Uterus (tissue), 4 donors: ENCODE data around the gene GYS1. TPM values are rescaled to one million over a fixed set of nuclear protein-coding genes. Genes with fewer than 3 reads are reported as not detected.
"Not testable (repeated sequence)": the region's sequence is repeated elsewhere in the genome, so short reads cannot be mapped to it uniquely, and the experiment has no call there.

Source experiments
- DNase-seq, 2 donors: peaks; one replicate each; pipeline ENCODE4 v3.0.0-alpha.2; 2019 to 2020
- H3K27ac ChIP-seq, 2 donors: fragments of 200-600 bp; sonication (generic); 1 replicate in 1 of 2; 2 replicates in 1 of 2; pipeline ENCODE4 v1.5.1; 2016 to 2018
- H3K27me3 ChIP-seq, 2 donors: fragments of 200-600 bp; sonication (generic); one replicate each; pipeline ENCODE4 v1.5.1; 2018 to 2019; ENCODE audit warnings: control low read depth in 1 of 2
- H3K36me3 ChIP-seq, 2 donors: fragments of 200-600 bp; sonication (generic); one replicate each; pipeline ENCODE4 v1.5.1; 2019; ENCODE audit warnings: control low read depth in 1 of 2
- H3K4me1 ChIP-seq, 2 donors: fragments of 200-600 bp; sonication (generic); one replicate each; pipeline ENCODE4 v1.5.1; 2018 to 2019; ENCODE audit warnings: control low read depth in 1 of 2
- H3K4me3 ChIP-seq, 2 donors: fragments of 200-600 bp; sonication (generic); 1 replicate in 1 of 2; 2 replicates in 1 of 2; pipeline ENCODE4 v1.5.1; 2018 to 2019; ENCODE audit warnings: mild to moderate bottlenecking in 1 of 2
- H3K9me3 ChIP-seq, 2 donors: fragments of 200-600 bp; sonication (generic); one replicate each; pipeline ENCODE4 v1.5.1; 2019; ENCODE audit warnings: control low read depth in 1 of 2
- POLR2A ChIP-seq, 2 donors: fragments of 450-650 bp; IDR thresholded peaks; one replicate each; pipeline ENCODE4 v1.6.1; 2016; ENCODE audit warnings: antibody characterized with exemption in 2 of 2, mild to moderate bottlenecking in 1 of 2, moderate library complexity in 1 of 2
- intact Hi-C: fragments of 100-400 bp; cut with DNase I; formaldehyde crosslinking; loops from one replicate; pipeline ENCODE4 v1.15.1; 2023; ENCODE audit warnings: low total_unique reads
- total RNA-seq, 4 donors: library from RNA; depleted of rRNA in 3 of 4; stranded (reverse); fragments of >200 nt in 3 of 4; gene quantifications; one replicate each; pipeline versions ENCODE4 v1.1.0 to v1.2.4, GENCODE V29; 2014 to 2023
- TF ChIP-seq, protein P1 (sequence below), 4 experiments: fragments of 200-600 bp in 2 of 4; fragments of 450-650 bp in 2 of 4; sonication (generic) in 2 of 4; IDR thresholded peaks; one replicate each; pipeline ENCODE4 v1.5.1; 2016 to 2019; ENCODE audit warnings: antibody characterized with exemption in 4 of 4, mild to moderate bottlenecking in 2 of 4, moderate library complexity in 1 of 4
- donor health status: DM: yes; HTN: yes; CAD: no.

GYS1 gene
- total RNA-seq, 4 donors from 2014 or later, result 4.9 to 39.8 (median 16.6) TPM

DNA sequence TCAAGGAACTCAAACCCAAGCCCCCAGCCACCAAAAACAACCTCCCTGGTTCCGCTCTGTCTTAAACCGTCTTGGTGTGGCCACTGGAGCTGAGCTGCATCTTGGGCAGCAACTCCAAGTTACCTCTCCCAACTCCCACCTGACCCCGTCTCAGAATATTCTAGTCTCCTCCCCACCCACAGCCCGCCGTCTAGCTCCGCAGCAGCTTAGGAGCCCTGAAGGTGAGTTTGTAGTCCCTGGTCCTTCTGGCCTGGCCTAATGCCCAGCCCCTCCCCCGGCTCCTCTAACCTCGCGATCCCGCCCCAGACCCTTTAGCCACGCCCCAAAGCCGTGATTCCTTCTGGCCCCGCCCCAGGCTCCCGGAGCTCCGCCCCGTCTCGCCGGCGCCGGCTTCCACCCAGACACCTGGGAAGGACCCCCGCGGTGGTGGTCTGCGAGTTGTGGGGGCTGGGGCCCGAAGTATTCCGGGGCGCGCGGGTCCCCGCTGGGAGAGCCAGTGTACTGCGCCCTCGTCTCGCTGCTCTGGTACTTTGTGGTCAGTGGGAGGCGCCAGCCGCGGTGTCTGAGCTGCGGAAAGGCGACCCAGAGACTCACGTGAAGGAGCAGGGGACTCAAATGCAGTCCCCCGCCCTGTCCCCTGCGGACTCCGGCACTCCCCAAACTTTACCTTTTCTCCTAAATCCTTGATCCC, 26.3 kb upstream of the GYS1 start:
- peak; percentile 35 to 64 for DNase-seq
- no peaks in the 10 kb centered on the region for H3K36me3 ChIP-seq
- no peak for TF ChIP-seq POLR2A (IDR thresholded peaks at IDR 0.05)
- TF ChIP-seq, protein P1, sequence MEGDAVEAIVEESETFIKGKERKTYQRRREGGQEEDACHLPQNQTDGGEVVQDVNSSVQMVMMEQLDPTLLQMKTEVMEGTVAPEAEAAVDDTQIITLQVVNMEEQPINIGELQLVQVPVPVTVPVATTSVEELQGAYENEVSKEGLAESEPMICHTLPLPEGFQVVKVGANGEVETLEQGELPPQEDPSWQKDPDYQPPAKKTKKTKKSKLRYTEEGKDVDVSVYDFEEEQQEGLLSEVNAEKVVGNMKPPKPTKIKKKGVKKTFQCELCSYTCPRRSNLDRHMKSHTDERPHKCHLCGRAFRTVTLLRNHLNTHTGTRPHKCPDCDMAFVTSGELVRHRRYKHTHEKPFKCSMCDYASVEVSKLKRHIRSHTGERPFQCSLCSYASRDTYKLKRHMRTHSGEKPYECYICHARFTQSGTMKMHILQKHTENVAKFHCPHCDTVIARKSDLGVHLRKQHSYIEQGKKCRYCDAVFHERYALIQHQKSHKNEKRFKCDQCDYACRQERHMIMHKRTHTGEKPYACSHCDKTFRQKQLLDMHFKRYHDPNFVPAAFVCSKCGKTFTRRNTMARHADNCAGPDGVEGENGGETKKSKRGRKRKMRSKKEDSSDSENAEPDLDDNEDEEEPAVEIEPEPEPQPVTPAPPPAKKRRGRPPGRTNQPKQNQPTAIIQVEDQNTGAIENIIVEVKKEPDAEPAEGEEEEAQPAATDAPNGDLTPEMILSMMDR (IDR thresholded peaks at IDR 0.05), result no peak
- H3K9me3 ChIP-seq, result no peaks in the 10 kb centered on the region
- intact Hi-C loops, result no loop called here
- peak overlapping the region in 1 of 2 donors; percentile 30 for H3K4me3 ChIP-seq
- H3K27ac ChIP-seq, result no peak overlapping the region
- peaks cover 0 to 7% of the 10 kb centered on the region in 2 donors for H3K4me1 ChIP-seq
- no peaks in the 10 kb centered on the region for H3K27me3 ChIP-seq

DNA sequence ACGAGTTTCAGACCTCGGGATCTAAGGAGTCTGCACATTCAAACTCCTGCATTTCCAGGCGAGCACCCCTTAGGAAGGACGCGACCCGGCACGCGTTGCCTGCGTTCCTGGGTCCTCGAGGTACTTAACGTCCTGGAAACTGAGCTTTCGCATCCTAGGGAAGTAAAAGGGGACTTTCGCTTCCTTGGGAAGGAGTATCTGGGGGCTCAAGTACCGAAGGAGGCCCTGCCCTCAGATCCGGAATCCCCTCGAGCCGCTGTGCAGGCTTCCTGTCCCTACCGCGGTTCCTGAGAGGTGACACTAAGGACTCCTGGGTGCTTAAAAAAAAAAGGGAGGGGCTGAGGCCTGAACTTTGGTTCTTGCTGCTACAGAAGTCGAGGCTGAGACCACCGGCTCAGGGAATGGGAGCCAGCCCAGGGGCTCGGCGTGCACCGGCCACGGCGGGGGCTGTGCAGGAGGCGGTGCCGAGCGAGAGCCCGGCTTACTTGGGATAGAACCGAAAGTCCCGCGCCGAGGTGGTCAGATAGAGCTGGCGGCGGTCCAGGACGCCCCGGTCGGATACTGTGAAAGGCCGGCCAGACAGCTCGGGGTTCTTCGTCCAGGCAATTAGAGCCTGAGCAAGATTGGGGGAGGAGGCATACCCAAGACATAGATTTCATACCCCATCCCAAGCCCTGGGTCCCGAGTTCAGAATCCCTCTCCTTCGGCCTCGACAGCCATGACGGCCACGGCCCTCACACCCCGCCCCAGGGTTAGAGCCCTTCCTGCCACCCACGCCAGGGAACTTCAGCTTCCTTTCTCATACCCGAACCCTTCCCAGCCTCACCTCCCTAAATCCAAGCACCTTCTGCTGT, 25.5 kb upstream of the GYS1 start:
- intact Hi-C loops, H3K27ac ChIP-seq, H3K4me1 ChIP-seq, DNase-seq, H3K9me3 ChIP-seq, H3K36me3 ChIP-seq, H3K27me3 ChIP-seq: not testable (repeated sequence)
- peak overlapping the region; percentile 30 to 31 for H3K4me3 ChIP-seq

DNA sequence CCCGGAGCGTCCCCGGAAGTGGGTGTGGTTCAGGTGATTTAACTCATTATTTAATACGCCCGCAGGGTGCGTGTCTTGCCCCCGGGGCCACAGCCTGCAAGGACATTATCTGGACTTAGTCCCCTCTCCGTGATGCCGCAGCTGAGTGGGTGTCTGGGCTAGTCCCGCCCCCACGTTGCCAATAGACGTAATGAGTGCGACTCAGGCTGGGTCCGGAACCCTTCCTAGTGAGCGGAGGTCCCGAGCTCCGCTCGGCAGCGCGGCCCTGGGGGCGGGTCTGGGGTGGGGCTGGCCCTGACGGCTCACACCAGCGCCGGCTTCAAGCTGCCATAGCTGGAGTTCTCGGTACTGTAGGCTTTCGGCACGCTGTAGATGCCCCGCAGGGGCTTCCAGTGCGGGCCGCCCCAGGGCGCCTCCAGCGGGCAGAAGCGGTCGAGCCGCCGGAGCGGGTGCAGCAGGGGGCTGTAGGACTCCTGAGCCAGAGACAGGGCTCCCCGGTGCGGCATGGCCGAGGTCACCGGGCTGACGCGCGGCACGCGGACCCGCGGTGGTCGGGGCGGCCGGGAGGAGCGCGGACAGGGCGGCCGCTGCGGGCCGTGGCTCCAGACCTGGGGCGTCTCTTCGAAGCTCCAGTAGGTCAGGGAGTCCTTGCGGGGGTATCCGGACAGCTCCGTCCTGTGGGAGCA, 24.7 kb upstream of the GYS1 start:
- H3K36me3 ChIP-seq, result no peaks in the 10 kb centered on the region
- TF ChIP-seq, protein P1 (IDR thresholded peaks at IDR 0.05), result peak in 2 of 4 experiments; percentile 37 to 38
- no peak for TF ChIP-seq POLR2A (IDR thresholded peaks at IDR 0.05)
- H3K4me3 ChIP-seq, result peak overlapping the region; percentile 30 to 31
- DNase-seq, result peak in 1 of 2 donors; percentile 41
- H3K27me3 ChIP-seq, result no peaks in the 10 kb centered on the region
- intact Hi-C loops, result no loop called here
- H3K9me3 ChIP-seq, result no peaks in the 10 kb centered on the region
- peaks cover 0 to 7% of the 10 kb centered on the region in 2 donors for H3K4me1 ChIP-seq
- H3K27ac ChIP-seq, result no peak overlapping the region

DNA sequence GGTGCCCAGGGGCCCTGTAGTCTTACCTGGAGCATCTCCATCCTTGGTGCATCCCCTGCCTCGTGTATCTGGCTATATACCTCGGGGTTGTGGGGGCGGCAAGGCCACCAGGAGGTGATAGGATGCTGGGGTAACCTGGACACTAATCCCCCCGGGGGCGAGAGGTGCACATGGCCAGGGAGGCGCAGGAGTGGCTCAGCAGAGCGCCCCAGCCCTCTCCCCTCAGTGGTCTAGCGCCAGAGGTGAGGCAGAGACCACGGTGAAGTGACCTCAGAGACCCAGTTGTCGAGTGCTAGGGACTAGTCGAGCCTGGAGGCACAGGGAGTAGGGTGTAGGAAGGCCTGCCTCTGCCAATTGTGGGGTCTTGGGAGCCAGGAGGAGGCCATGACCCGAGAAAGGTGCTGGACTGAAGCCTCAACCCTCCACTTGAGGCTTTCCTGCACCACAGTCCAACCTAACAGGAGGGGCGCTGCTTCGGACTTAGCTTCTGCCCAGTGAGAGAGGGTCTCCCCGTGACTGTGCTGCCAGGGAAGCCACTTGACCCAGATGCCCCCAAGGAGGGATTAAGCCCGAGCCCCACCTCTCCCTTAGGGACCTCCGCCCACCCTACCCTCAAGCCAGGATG, 24.0 kb upstream of the GYS1 start, which contains the start of gene LHB:
TSS of gene LHB (minus strand) at position 51 of the 625 bp plus-strand sequence. CDS start at position 41, 10 bp downstream.
- no peaks in the 10 kb centered on the region for H3K36me3 ChIP-seq
- no peak within 1 kb of the TSS for H3K27ac ChIP-seq
- peaks cover 0 to 7% of the 10 kb centered on the region in 2 donors for H3K4me1 ChIP-seq
- no peak for DNase-seq
- H3K9me3 ChIP-seq, result no peaks in the 10 kb centered on the region
- intact Hi-C loops, result no loop called here
- TF ChIP-seq POLR2A (IDR thresholded peaks at IDR 0.05), result no peak
- TF ChIP-seq, protein P1 (IDR thresholded peaks at IDR 0.05), result no peak
- H3K27me3 ChIP-seq, result no peaks in the 10 kb centered on the region
- peak within 1 kb of the TSS; percentile 30 to 31 for H3K4me3 ChIP-seq
